NCI-H146 treated with DMSO at 0.1 percent for 48 hours (cell line): ENCODE data around the gene BCR.
A peak's percentile ranks its signal among the peaks of the same experiment; 100 is the strongest.

ENCODE experiments used
- DNase-seq: peaks from one replicate; lab custom pipeline; 2025; ENCODE audit not compliant: unreplicated experiment; lab: John Stamatoyannopoulos, UW

Gene BCR

GRCh38 chr22:23193882-23194281 lies 13.6 kb downstream of the BCR start:
- DNase-seq = no peak

- DNase-seq = no peak
Observed at GRCh38 chr22:23196165-23196564, 15.9 kb downstream of the BCR start.

GRCh38 chr22:23197836-23198235 lies 17.5 kb downstream of the BCR start:
- DNase-seq = no peak

- no peak for DNase-seq
Observed at GRCh38 chr22:23199159-23199558, 18.9 kb downstream of the BCR start.

GRCh38 chr22:23200898-23201297 lies 20.6 kb downstream of the BCR start:
- DNase-seq = no peak

GRCh38 chr22:23202812-23203451 lies 22.6 kb downstream of the BCR start:
- DNase-seq = no peak

- no peak for DNase-seq
Observed at GRCh38 chr22:23203452-23204124, 23.3 kb downstream of the BCR start.

GRCh38 chr22:23204125-23204488 lies 23.8 kb downstream of the BCR start:
- DNase-seq = no peak

- no peak for DNase-seq
Observed at GRCh38 chr22:23204541-23205157, 24.3 kb downstream of the BCR start.

- DNase-seq = no peak
Observed at GRCh38 chr22:23205339-23206049, 25.2 kb downstream of the BCR start.

GRCh38 chr22:23206915-23207314 lies 26.6 kb downstream of the BCR start:
- no peak for DNase-seq

- DNase-seq = peak; percentile 34
Observed at GRCh38 chr22:23207729-23208393, 27.6 kb downstream of the BCR start.

- DNase-seq = no peak
Observed at GRCh38 chr22:23210428-23211170, 30.3 kb downstream of the BCR start.

- no peak for DNase-seq
Observed at GRCh38 chr22:23211622-23212021, 31.3 kb downstream of the BCR start.

- peak; percentile 2 for DNase-seq
Observed at GRCh38 chr22:23212061-23213021, 32.0 kb downstream of the BCR start.

GRCh38 chr22:23213022-23213555 lies 32.8 kb downstream of the BCR start:
- no peak for DNase-seq

- no peak for DNase-seq
Observed at GRCh38 chr22:23213581-23214334, 33.4 kb downstream of the BCR start.

GRCh38 chr22:23214398-23214797 lies 34.1 kb downstream of the BCR start:
- DNase-seq = no peak
